Stimulated activated CD4-positive, alpha-beta T cell treated with anti-CD3 and anti-CD28 coated beads, TNF-alpha, amount 100 ng/mL, for 24 hours (primary cell): Measurements from ENCODE around the gene PLXDC1.

ENCODE experiments used
- DNase-seq, 3 experiments: peaks; one replicate each; pipeline ENCODE4 v3.0.0-alpha.2; 2020; ENCODE audit warnings: low read depth in 3 of 3

PLXDC1 gene

GRCh38 chr17:39014795-39015545 lies 136.5 kb downstream of the PLXDC1 start:
- no peak for DNase-seq

- no peak for DNase-seq
Observed at GRCh38 chr17:39014044-39014794, 137.2 kb downstream of the PLXDC1 start.
